Bronchial epithelial cell (primary cell): ENCODE results near the gene C2. TPM values are rescaled to one million over a fixed set of nuclear protein-coding genes. Genes with fewer than 3 reads are reported as not detected.

ENCODE experiments used
- DNase-seq: peaks from one replicate; pipeline ENCODE4 v3.0.0-alpha.2; 2010; ENCODE audit warnings: low read depth
- FAIRE-seq: peaks from 2 replicates; lab custom pipeline; 2011; peaks lifted over from hg19 to GRCh38; lab: Jason Lieb, UNC
- H3K27me3 ChIP-seq: 2 replicates; pipeline ENCODE4 v1.5.1; 2011; ENCODE audit warnings: low read length; ENCODE audit not compliant: control insufficient read depth, insufficient read depth
- H3K36me3 ChIP-seq: 2 replicates; pipeline ENCODE4 v1.5.1; 2011; ENCODE audit warnings: low read length; ENCODE audit not compliant: control insufficient read depth, insufficient read depth
- H3K4me3 ChIP-seq: 2 replicates; pipeline ENCODE4 v1.5.1; 2011; ENCODE audit warnings: mild to moderate bottlenecking, low read depth, low read length, control low read depth
- CTCF ChIP-seq: IDR thresholded peaks from 2 replicates; pipeline ENCODE4 v1.5.1; 2011; ENCODE audit warnings: mild to moderate bottlenecking, moderate library complexity, low read length, control low read depth, inconsistent platforms; ENCODE audit not compliant: insufficient read depth, severe bottlenecking
- total RNA-seq: library from RNA; depleted of rRNA; stranded (reverse); fragments of >200 nt; gene quantifications from 2 replicates; pipeline ENCODE4 v1.2.1, GENCODE V29; 2014

The C2 gene
- total RNA-seq, 1 donor from 2014 or later: 0.53 TPM

GRCh38 chr6:31896493-31896855, 31.0 kb upstream of the C2 start:
- no peak for TF ChIP-seq CTCF
- Histone ChIP-seq H3K4me3 (peak overlapping the region; percentile 97), H3K36me3 (peaks cover 4% of the 10 kb centered on the region), H3K27me3 (no peaks in the 10 kb centered on the region)
- DNase-seq (no peak), FAIRE-seq (no peak)

- H3K36me3 ChIP-seq: peaks cover 4% of the 10 kb centered on the region
- FAIRE-seq (no peak), DNase-seq (no peak)
- H3K27me3 ChIP-seq: no peaks in the 10 kb centered on the region
- no peak for TF ChIP-seq CTCF
- H3K4me3 ChIP-seq: peak overlapping the region; percentile 97
Measured at GRCh38 chr6:31896856-31897611, 30.5 kb upstream of the C2 start.

- Histone ChIP-seq H3K4me3 (peak within 1 kb of the TSS; percentile 97), H3K36me3 (peaks cover 1% of the 10 kb centered on the region), H3K27me3 (no peaks in the 10 kb centered on the region)
- DNase-seq: peak; percentile 59
- TF ChIP-seq CTCF: no peak
- FAIRE-seq: no peak
Measured at GRCh38 chr6:31897612-31898382, 29.7 kb upstream of the C2 start, which contains the start of gene EHMT2. EHMT2 (minus strand) TSS chr6:31897698; CDS start chr6:31897677, 21 bp downstream.

GRCh38 chr6:31898383-31899011, 29.0 kb upstream of the C2 start:
- no peaks in the 10 kb centered on the region for H3K36me3 ChIP-seq
- DNase-seq (peak; percentile 79), FAIRE-seq (no peak)
- peak; percentile 12 for TF ChIP-seq CTCF
- peak overlapping the region; percentile 97 for H3K4me3 ChIP-seq
- H3K27me3 ChIP-seq: no peaks in the 10 kb centered on the region

- no peaks in the 10 kb centered on the region for H3K27me3 ChIP-seq
- H3K4me3 ChIP-seq: no peak overlapping the region
- no peak for DNase-seq
- no peak for TF ChIP-seq CTCF
- no peaks in the 10 kb centered on the region for H3K36me3 ChIP-seq
- no peak for FAIRE-seq
Measured at GRCh38 chr6:31899215-31899614, 28.3 kb upstream of the C2 start.
